C4-2B (cell line): Measurements from ENCODE around the gene IDI1.

ENCODE experiments used
- CTCF ChIP-seq: fragments of 450-650 bp; conservative IDR thresholded peaks from 2 replicates; pipeline ENCODE4 v1.5.1; 2017; ENCODE audit warnings: mild to moderate bottlenecking
- ZFX ChIP-seq: fragments of 450-650 bp; IDR thresholded peaks from 2 replicates; pipeline ENCODE4 v1.6.1; 2017

- TF ChIP-seq CTCF (no peak), ZFX (no peak)
These were observed 41.8 kb upstream of the IDI1 start for GRCh38 chr10:1090696-1091095.
